Hippocampal formation (tissue), 2 donors: ENCODE measurements around the gene EFCAB9.
"Not testable (repeated sequence)": the region's sequence is repeated elsewhere in the genome, so short reads cannot be mapped to it uniquely, and the experiment has no call there.

Source experiments
- DNase-seq, 2 donors: peaks; one replicate each; lab custom pipeline; 2025; lab: John Stamatoyannopoulos, UW

EFCAB9 gene

DNA sequence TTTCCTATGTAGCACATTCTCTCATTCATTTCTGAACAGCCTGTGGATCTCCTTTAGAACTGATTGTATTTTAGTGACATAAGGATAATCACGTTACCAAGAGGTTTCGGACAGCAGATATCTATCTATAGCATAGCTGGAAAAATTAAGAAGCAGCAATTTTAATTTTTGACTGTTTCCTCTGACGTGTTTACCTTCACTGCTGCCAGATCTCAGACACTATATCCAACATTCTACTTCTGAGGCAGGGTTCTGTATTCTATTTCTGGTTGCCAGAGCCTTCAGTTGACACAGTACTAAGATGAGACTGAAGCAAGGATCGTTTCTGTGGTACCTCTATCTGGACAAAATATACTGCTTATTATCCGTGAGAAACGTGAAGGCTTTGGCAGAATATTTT is at the start of gene EFCAB9:
Gene EFCAB9 (plus strand): TSS at position 301 of the 400 bp plus-strand sequence. CDS start 1 bp downstream, at position 302.
- no peak for DNase-seq

DNA sequence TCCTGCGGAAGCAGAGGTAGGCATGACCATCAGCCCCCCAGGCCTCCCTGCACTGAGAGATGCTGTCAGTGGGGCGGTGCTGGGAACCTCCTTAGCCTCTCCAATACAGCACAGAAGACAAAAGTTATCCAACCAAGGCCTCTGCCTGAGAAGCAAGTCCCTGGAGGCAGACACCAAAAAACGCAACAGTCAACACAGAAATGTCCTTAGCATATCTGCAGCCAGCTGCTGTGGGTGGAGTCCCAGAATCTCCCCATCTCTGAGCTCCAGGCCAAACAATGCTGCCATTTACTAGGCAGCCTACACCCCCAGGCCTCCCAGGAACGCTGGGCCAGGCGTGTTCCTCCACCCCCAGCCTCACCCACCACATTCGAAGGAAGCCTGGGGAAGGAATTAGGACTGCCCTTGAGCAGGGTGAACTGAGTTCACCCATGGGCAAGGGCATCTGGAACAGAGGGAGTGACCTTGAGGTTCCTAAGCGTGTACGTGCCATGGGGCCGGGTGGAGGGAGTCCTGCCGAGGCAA is 49.6 kb upstream of the EFCAB9 start:
- peak; percentile 12 to 40 for DNase-seq

DNA sequence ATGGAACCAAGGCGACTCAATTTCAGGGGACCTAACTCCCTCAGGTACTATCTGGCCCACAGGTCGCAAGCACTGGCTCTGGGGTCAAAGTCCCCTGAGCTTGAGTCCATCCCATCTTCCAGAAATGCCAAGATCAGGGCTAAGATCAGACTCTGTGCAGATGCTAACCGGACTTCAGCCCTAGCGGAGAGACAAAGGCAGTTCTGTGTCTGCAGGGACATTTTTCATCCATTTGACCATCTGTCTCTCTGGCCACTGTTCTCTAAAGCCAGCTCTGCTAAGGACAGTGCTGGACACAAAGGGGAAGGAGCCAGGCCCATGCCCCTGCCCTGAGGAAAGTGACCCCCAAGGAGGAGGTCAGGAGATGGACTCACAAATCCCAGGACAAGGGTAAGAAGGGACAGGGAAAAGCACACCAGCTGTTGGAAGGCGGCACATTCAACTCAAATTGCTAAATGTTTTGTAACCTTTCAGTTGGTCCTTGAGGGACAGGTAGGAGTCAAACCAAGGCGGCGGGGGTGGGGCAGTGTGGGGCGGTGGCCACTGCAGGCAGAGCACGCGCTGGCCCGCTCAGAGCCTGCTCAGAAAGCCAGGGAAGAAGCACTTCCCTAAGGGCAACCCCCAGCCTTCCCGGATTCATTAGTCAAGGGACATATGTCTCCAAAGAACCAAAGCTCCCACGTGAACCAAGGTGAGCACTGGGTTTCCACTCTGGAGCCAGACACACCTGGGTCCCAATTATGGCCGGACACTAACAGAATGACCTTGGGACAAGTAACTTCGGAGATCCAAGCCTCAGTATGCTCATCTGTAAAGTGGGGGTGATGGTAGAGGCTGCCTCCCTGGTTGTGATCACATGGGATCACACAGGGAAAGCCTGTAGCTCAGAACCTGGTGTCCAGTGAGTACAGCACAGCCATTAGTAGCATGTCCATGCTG is 48.8 kb upstream of the EFCAB9 start:
- peak in 1 of 2 donors; percentile 48 for DNase-seq

DNA sequence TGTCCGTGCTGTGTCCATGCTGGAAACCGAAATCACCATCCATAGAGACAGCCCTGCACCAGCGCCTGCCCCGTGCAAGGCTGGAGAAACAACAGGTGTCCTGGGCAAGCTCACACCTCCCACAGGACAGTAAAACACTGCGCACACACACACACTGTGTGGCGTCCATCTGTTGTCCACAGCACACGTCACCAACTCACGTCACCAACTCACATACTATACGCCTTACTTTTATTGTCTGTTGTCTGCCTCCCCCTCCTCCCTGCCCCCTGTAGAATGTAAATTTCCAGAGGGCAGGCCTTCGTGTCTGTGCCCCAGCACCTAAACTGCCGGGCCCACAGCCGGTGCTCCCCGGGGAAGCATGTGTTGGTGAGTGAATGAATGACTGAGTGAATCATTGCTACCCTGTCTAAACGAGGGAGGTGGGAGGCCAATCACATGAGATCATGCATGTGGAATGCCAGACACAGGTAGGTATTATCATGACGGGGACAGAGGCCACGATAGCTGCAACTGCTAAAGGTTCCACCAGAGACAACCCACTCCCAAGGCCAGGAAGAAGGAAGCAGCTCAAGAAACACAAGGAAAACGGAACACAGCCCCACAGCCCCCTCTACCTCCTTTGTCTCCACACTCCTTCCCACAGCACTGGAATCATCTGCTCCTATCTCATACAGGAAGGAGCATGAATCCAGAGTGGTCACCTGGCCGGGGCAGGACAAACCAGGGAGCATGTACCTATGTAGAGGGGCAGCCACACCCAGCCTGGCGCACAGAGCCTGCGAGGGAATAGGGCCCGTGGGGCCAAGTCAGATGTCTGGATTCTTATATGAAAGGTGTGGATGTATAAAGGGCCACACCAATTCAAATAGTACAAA is 47.9 kb upstream of the EFCAB9 start:
- DNase-seq, result no peak

DNA sequence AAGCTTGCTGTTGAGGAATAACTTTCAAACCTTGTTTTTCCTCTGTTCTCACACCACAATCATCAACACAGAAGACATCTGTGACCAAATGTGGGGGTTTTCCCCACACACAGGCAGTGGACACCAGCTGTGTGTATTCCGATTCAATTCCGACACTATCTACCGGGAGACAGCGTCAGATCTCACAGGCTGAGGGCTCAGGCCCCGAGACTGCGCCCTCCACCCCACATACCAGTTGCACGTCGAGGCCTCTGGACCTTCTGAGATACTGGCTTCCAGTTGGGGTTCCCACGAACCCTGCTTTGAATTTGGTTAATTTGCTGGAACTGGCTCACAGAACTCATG is 47.3 kb upstream of the EFCAB9 start:
- no peak for DNase-seq

DNA sequence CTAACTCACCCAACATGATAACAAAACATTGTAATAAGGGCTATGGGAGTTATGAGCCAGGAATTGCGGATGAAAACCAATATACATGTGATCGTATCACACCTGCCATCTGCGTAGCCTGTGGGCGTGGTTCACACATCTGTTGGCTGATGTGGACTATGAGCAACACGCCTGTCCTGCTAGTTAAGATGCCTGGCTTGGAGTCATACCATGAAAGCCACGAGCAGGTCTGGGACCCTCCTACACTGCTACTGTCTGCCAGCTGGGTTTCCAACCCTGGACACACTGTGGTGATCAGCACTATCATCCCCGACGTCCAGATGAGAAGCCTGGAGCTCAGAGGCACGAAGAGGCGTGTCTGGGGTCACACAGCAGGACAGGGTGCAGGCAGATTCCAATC is 46.1 kb upstream of the EFCAB9 start:
- DNase-seq, result no peak

DNA sequence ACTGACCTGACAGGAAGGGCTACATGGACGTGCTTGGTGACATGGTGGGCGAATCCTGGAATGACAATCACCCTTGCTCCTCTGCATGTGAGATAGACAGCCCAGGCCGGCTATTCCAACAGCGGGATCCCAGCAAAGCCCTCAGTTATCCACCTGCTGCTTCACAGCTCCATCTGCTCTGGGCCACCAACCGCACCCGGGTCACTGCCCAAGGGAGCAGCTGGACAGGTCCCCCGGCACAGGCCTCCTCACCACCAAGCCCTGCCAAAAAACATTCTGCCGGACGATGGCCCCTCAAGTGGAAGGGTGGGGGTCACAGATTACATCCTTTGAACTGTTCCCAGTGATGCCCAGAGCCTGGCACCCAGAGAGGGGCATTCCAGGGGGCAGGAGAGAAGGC is 45.6 kb upstream of the EFCAB9 start:
- DNase-seq, result no peak

DNA sequence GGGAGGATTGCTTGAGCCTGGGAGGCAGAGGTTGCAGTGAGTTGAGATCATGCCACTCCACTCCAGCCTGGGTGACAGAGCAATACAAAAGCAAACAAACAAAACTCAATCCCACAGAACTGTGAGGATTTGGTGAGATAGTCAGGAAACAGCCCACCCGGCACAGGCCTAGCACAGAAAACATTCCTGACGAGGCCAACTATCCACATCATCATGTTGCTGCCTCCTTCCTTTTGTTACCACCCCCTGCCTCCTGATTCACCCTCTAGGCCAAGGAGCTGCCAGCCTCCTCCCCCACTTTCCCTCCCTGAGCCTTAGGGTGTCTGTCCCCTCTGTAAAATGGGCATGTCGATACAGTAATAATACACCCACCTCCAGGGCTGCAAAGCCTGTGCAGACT is 44.9 kb upstream of the EFCAB9 start:
- DNase-seq, result no peak

DNA sequence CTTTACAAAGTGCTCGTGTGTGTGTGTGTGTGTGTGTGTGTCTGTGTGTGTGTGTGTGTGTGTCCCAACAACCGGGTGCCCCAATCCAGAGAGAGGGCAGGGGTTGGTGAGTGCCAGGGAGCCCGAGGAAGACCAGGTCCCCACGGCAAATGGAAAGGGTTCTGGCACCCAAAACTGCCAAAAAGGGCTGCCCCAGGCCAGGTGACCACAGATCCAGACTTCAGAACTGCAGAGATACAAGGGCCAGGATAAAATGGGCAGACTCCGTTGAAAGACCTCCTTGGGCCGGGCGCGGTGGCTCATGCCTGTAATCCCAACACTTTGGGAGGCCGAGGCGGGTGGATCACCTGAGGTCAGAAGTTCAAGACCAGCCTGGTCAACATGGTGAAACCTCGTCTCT is 44.5 kb upstream of the EFCAB9 start:
- DNase-seq, result not testable (repeated sequence)

DNA sequence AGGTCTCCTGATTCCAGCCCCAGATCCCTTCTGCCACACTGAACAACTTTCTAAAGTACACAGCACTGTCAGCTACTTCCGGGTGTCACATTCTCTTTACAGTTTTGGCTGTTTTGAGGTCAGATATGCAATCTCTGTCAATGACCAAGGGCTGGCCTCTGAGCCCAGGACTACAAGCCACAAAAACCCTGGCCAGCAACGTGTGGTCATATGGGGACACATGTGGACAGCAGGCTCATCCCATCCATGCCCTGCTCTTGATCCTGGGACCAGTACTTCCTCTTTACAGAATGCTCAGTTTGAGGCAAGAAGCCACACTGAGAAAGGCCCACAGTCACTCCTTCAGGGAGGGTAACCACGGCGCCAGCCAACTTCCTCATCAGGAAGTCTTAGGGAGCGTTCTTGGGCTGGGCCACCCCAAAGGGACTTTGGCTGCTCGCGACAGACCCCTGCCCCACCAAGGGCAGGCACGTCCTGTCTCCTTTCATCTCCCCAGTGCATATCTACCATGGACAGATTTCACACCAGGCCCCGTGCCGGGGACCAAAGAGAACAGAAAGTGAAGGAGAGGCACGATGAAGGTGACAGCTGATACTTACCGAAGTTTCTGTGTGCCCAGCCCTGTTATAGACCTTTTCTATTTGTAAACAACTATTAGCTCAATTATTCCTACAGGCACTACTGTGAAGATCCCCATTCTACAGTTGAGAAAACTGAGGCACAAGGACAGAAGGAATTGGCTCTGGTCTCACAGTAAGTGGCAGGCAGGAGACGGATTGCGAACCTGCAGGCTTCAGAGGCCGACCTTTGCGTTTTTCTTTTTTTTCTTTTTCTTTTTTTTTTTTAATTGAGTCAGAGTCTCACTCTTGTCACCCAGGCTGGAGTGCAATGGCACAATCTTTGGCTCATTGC is 43.2 kb upstream of the EFCAB9 start:
- DNase-seq, result peak in 1 of 2 donors; percentile 30

DNA sequence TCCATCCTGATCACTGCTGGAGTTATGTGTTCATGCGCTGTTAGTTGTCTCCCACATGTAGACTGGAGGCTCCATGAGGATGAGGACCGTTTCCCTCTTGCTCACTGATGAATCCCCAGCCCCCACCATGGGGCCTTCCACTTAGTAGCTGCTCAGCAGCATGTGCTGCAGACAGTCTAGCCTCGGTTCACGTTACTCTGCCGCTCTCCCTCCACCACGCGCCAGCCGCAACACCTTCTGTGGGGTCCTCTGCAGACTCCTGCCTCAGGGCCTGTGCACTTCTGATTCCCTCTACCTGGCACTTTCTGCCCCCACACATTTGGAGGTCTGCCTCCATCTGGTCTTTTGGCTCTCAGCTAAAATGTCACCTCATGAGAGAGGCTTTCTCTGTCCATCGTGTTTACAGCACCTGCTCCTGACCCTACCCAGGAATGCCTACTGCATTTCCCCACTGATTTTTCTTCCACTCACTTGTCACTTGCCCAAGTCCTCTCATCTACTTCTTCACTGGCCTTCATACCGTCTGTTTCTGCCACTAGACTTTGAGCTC is 42.2 kb upstream of the EFCAB9 start:
- no peak for DNase-seq

DNA sequence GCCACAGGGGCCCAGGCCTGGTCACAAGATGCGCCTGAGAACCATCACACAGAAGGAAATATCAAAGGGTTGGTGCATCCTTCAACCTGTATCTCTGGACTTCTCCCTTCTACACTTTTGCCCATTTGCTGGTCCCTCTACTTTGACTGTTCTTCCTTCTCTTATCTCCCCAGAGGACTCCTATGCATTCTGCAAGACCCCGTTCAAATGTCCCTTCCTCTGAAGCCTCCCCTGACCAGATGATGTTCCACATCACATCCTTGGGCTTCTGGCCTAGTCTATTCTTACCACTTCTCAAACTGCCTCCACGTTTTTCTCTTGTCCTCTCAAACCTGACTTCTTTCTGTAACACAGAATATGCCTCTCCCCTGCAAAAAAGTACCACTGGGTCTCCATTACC is 40.3 kb upstream of the EFCAB9 start:
- DNase-seq, result no peak

DNA sequence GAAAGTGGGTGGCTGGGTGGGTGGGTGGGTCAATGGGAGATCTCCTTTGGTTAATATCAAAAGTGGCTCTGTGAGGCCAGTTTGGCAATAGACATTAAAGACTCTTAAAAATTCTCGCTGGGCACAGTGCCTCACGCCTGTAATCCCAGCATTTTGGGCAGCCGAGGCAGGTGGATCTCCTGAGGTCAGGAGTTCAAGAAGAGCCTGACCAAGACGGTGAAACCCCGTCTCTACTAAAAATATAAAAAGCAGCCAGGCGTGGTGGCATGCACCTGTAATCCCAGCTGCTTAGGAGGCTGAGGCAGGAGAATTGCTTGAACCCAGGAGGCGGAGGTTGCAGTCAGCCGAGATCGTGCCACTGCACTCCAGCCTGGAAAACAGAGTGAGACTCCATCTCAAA is 38.9 kb upstream of the EFCAB9 start:
- DNase-seq, result not testable (repeated sequence)

DNA sequence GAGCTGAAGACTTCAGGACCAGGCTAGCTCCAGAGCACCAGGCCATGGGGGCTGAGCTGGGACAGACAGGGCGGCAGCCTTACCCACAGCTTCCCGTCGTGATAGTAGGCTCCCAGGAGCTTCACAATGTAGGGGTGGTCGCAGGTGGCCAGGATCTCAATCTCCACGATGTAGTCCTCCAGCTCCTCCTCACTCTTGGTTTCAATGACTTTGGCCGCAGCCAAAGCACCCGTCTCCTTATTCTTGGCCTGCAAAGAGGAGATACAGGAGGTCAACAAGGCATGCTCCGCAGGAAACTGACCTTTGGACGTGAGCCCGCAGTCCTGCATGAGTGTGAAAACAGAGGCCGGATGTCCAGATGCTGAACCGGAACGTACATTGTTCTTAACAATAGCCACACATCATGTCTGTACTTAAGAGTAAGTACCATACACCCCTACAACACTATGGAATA is 37.4 kb upstream of the EFCAB9 start:
- no peak for DNase-seq

DNA sequence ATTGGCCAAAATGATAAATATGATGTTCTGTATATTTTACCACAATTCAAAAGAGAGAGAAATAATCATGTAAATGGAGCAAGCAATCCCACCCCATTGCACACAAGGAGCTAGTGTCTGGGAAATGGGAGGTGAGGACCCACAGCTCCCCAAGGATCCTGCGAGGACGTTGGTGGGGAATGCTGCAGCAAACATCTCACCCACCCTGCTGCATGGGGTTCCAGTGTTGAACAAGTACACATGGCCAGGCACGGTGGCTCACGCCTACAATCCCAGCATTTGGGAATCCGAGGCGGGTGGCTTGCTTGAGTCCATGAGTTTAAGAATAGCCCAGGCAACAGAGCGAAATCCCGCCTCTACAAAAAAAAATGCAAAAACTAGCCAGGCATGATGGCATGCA is 35.0 kb upstream of the EFCAB9 start:
- no peak for DNase-seq

DNA sequence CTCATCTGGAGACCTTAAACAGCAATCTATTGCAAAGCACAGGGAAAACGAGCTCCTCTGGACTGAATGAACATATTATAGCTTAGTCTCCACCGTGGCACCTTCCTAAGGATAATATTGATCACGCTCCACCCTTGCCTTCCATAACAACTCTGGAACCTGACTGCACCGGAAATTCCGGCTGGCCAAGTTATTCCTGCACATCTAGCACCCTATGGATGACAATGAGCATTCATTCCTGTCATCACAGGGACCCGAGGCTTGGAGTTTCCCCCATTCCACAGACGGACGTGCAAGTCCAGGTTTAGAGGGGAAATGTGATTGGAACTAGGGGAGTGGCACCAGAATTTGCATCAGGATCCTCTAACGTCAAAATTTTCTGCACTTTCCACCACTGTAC is 33.5 kb upstream of the EFCAB9 start:
- no peak for DNase-seq

DNA sequence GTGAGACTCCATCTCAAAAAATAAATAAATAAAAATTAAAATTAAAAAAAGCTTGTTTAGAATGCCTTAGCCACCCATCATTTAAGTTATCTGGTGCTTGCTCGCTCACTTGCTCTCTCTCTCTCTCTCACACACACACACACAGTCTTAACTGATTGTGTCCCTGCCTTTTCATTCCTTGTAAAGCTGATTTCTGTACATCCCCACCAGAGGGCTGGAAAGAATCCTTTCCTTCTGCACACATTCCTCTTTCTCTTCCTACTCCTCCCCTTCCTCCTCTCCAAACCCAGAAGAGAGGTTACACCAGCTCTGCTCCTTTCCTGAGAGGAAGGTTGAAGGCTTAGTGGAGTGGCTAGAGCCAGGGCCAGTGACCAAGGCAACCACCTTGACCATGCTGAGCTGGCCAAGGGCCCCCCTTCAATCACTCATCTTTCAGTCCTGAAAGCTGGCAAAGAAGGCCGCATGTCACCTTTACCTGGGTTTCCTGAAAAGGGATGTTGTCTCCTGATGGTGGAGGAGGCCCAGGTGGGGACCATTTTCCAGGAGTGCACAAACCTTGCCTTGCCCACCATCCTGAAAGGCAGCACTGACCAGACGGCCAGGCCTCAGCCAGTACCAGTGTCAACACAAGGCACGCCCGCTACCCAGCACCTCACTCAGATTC is 31.5 kb upstream of the EFCAB9 start:
- no peak for DNase-seq

DNA sequence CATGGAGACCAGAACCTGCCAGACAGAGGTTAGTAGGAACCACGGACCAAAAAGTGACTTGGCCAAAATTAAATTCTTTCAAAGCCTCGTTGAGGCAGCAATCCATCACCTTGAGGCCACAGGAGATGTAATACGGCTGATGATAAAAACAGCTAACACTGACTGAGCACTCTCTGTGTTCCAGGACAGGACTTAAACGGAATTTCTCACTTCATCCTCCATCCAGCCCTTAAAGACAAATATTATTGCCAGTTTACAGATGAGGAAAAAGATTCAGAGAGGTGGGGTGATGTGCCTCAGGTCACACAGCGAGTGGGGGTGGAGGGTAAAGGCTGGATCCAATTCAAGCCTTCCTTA is 31.0 kb upstream of the EFCAB9 start:
- DNase-seq, result no peak

DNA sequence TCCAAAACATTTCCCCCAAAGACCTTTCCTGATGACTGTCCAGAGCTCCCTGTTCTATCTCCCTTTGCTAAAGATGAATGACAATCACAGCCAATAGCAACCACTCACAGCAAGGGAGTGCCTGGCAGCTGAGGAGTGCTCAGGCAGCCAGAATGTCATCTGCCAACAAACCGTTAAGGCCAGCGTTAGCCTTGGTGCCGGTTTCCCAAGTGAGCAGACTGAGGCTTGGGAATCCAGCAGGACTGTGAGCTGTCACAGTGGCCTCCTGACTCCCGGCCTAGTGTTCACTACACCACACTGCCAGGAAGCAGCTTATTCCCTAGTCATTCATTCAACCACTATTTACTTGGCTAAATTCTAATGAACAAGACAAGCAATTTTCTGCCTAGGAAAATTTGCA is 30.6 kb upstream of the EFCAB9 start:
- DNase-seq, result peak; percentile 37 to 39

DNA sequence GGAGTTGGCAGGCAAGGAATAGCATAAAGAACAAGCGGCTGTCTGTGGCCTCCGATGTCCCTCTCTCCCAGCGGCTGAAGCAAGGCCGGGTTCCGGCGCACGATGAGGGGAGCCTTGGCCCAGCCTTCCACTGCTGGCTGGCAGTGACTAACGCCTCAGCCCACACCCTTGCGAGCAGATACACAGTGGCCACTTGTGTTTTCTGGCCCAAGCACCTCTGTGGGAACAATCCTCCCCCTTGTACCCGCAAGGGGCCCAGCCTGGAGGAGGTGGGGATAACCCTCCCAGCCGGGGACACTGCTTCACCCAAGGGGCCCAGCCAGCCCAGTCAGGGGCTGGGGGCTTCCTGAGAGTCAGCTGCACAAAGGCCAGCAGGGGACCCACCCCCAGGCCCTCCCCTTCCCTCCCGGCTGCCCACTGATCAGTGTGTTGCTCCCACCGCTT is 29.2 kb upstream of the EFCAB9 start:
- no peak for DNase-seq

DNA sequence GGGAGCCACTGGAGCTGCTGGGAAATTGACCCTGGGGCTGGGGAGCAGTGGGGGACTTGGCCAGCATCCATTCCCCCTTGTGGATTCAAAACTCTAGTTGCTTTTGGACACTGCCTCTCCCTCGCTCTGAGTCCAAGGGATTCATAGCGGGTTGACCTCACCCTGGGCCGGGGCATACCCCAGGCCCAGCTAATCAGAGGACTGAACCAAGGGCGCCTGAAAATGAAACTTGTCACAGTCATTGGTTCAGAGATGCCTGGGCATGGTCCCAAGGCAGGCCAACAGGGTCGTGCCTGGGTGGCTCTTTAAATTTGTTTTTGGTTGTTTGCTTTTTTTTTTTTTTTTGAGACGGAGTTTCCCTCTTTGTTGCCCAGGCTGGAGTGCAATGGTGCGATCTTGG is 28.5 kb upstream of the EFCAB9 start:
- DNase-seq, result no peak
